Measurements from ENCODE around the gene CYFIP1. TPM values are rescaled to one million over a fixed set of nuclear protein-coding genes. Genes with fewer than 3 reads are reported as not detected.

Gene CYFIP1
- polyA plus RNA-seq, 2 of the 4 experiments (the other 2 are of a cell fraction): 68.2 to 69.4 TPM

- CTCF ChIA-PET: interaction anchor here (0.6 to 1.2 kb wide), 3 partner anchors 10 to 18 kb away, joined by 3 to 7 read pairs (median 3); partner anchors contain the start of gene NIPA2
- no peak overlapping the region for H3K4me2 ChIP-seq
- TF ChIP-seq CEBPB (IDR thresholded peaks at IDR 0.05): no peak
- no peak for TF ChIP-seq JUNB (IDR thresholded peaks at IDR 0.05)
- no peak for TF ChIP-seq MYC (IDR thresholded peaks at IDR 0.05; ENCODE audit: borderline replicate concordance, low read length)
- no peak for TF ChIP-seq HOXB13 (CRISPR knock-in tag; IDR thresholded peaks at IDR 0.05; ENCODE audit: low read depth)
- TF ChIP-seq EHF (CRISPR knock-in tag; IDR thresholded peaks at IDR 0.05): no peak
- no peak for TF ChIP-seq PBX3 (IDR thresholded peaks at IDR 0.05)
- no peak for TF ChIP-seq BHLHE40 (IDR thresholded peaks at IDR 0.05; ENCODE audit: low read depth, low read length)
- no peak for TF ChIP-seq POLR2A (IDR thresholded peaks at IDR 0.05; ENCODE audit: low read length)
- TF ChIP-seq KDM1A (IDR thresholded peaks at IDR 0.05; ENCODE audit: low read depth): no peak
- POLR2A ChIA-PET: interaction anchor here (0.6 kb wide), 1 partner anchor 69 kb away, joined by 3 read pairs; the partner anchor contains the start of gene NIPA1
- ATAC-seq (peak; percentile 21 to 26; a peak in 2 of 6 replicates), DNase-seq (ENCODE audit: low read depth in 1 of 2, low spot score in 1 of 2) (no peak), FAIRE-seq (no peak)
- no peak overlapping the region for H3K4me3 ChIP-seq
- 77% methylated on average over 4 of the region's 4 CpGs for WGBS (ENCODE audit: missing lambda C conversion rate)
- no peak overlapping the region for H3K27ac ChIP-seq
- no peaks in the 10 kb centered on the region for H3K9me3 ChIP-seq
- no peaks in the 10 kb centered on the region for H3K4me1 ChIP-seq
Observed at GRCh38 chr15:22855791-22856190, 124.4 kb downstream of the CYFIP1 start.

- Histone ChIP-seq H3K4me1 (no peaks in the 10 kb centered on the region), H3K27ac (no peak overlapping the region), H3K9me3 (no peaks in the 10 kb centered on the region), H3K4me3 (no peak overlapping the region), H3K4me2 (no peak overlapping the region)
- ATAC-seq: no peak
- POLR2A ChIA-PET: no interaction called here
- FAIRE-seq: no peak
- no peak for DNase-seq (ENCODE audit: low read depth in 1 of 2, low spot score in 1 of 2)
- 93% methylated on average over 4 of the region's 4 CpGs for WGBS (ENCODE audit: missing lambda C conversion rate)
- CTCF ChIA-PET: no interaction called here
- TF ChIP-seq CBX2 (IDR thresholded peaks at IDR 0.05; ENCODE audit: borderline replicate concordance, low read depth) (no peak), CEBPB (IDR thresholded peaks at IDR 0.05) (no peak), HOXB13 (CRISPR knock-in tag; IDR thresholded peaks at IDR 0.05; ENCODE audit: low read depth) (no peak), SMC3 (IDR thresholded peaks at IDR 0.05) (no peak), EHMT2 (IDR thresholded peaks at IDR 0.05; ENCODE audit: low read depth) (no peak), EP300 (IDR thresholded peaks at IDR 0.05) (no peak), BCL3 (IDR thresholded peaks at IDR 0.05) (no peak), POLR2A (IDR thresholded peaks at IDR 0.05; ENCODE audit: low read length) (no peak)
Observed at GRCh38 chr15:22851513-22851912, 128.7 kb downstream of the CYFIP1 start.

- Histone ChIP-seq H3K4me2 (no peak overlapping the region), H3K9me3 (no peaks in the 10 kb centered on the region), H3K27ac (no peak overlapping the region), H3K4me3 (no peak overlapping the region), H3K4me1 (no peaks in the 10 kb centered on the region)
- ATAC-seq (no peak), FAIRE-seq (no peak), DNase-seq (ENCODE audit: low read depth in 1 of 2, low spot score in 1 of 2) (no peak)
- ChIA-PET POLR2A (no interaction called here), CTCF (no interaction called here)
- TF ChIP-seq GATA3 (IDR thresholded peaks at IDR 0.05; ENCODE audit: borderline replicate concordance) (no peak), NFE2L2 (conservative IDR thresholded peaks at IDR 0.05; ENCODE audit: low read length) (no peak), KDM1A (IDR thresholded peaks at IDR 0.05; ENCODE audit: low read depth) (no peak), E2F6 (IDR thresholded peaks at IDR 0.05; ENCODE audit: borderline replicate concordance, low read depth) (no peak), JUN (IDR thresholded peaks at IDR 0.05) (no peak), ESRRA (IDR thresholded peaks at IDR 0.05; ENCODE audit: borderline replicate concordance, low read length) (no peak), HOXB13 (CRISPR knock-in tag; IDR thresholded peaks at IDR 0.05; ENCODE audit: low read depth) (no peak), CBX8 (IDR thresholded peaks at IDR 0.05) (no peak), SMC3 (IDR thresholded peaks at IDR 0.05) (no peak), REST (IDR thresholded peaks at IDR 0.05) (no peak)
- 69% methylated on average over 3 of the region's 3 CpGs for WGBS (ENCODE audit: missing lambda C conversion rate)
Observed at GRCh38 chr15:22850055-22850454, 130.1 kb downstream of the CYFIP1 start.
